GDM1 (cell line): ENCODE results near the gene HDAC10.
"Not testable (repeated sequence)": the region's sequence is repeated elsewhere in the genome, so short reads cannot be mapped to it uniquely, and the experiment has no call there.

Source experiments
- DNase-seq: peaks from one replicate; lab custom pipeline; 2025; lab: John Stamatoyannopoulos, UW

HDAC10 gene

GRCh38 chr22:50285568-50286229, 34.6 kb upstream of the HDAC10 start:
- DNase-seq, result no peak

- no peak for DNase-seq
Measured at GRCh38 chr22:50284479-50284878, 33.4 kb upstream of the HDAC10 start.

- no peak for DNase-seq
Measured at GRCh38 chr22:50283821-50284220, 32.8 kb upstream of the HDAC10 start.

GRCh38 chr22:50282361-50283155, 31.5 kb upstream of the HDAC10 start:
- DNase-seq, result no peak

- DNase-seq, result no peak
Measured at GRCh38 chr22:50281957-50282356, 30.9 kb upstream of the HDAC10 start.

- no peak for DNase-seq
Measured at GRCh38 chr22:50281384-50281760, 30.3 kb upstream of the HDAC10 start.

- DNase-seq, result no peak
Measured at GRCh38 chr22:50280708-50281383, 29.8 kb upstream of the HDAC10 start.

- DNase-seq, result no peak
Measured at GRCh38 chr22:50280022-50280707, 29.1 kb upstream of the HDAC10 start.

- DNase-seq, result no peak
Measured at GRCh38 chr22:50278956-50279619, 28.0 kb upstream of the HDAC10 start.

- no peak for DNase-seq
Measured at GRCh38 chr22:50278461-50278860, 27.4 kb upstream of the HDAC10 start.

- no peak for DNase-seq
Measured at GRCh38 chr22:50277761-50278160, 26.7 kb upstream of the HDAC10 start.

GRCh38 chr22:50276143-50276542, 25.1 kb upstream of the HDAC10 start:
- DNase-seq, result peak; percentile 27

- no peak for DNase-seq
Measured at GRCh38 chr22:50275181-50276055, 24.4 kb upstream of the HDAC10 start.

- DNase-seq, result no peak
Measured at GRCh38 chr22:50274771-50275170, 23.7 kb upstream of the HDAC10 start.

GRCh38 chr22:50274311-50274710, 23.2 kb upstream of the HDAC10 start:
- peak; percentile 25 for DNase-seq

- not testable (repeated sequence) for DNase-seq
Measured at GRCh38 chr22:50273781-50274180, 22.7 kb upstream of the HDAC10 start.

- DNase-seq, result not testable (repeated sequence)
Measured at GRCh38 chr22:50273352-50273751, 22.3 kb upstream of the HDAC10 start.

- DNase-seq, result no peak
Measured at GRCh38 chr22:50272044-50272802, 21.2 kb upstream of the HDAC10 start.

GRCh38 chr22:50271519-50271970, 20.5 kb upstream of the HDAC10 start:
- DNase-seq, result peak; percentile 34
